Esophagus squamous epithelium (tissue), 5 donors: Measurements from ENCODE around the gene BMP10. TPM values are rescaled to one million over a fixed set of nuclear protein-coding genes. Genes with fewer than 3 reads are reported as not detected.
"Not testable (repeated sequence)": the region's sequence is repeated elsewhere in the genome, so short reads cannot be mapped to it uniquely, and the experiment has no call there.

Source experiments
- DNase-seq: peaks from one replicate; lab custom pipeline; 2025; lab: John Stamatoyannopoulos, UW
- H3K27ac ChIP-seq, 4 donors: fragments of 200-600 bp; sonication (generic); one replicate each; pipeline ENCODE4 v1.5.1; 2016 to 2019; ENCODE audit warnings: mild to moderate bottlenecking in 1 of 4
- H3K27me3 ChIP-seq, 4 donors: fragments of 200-600 bp; sonication (generic); 1 replicate in 3 of 4; 2 replicates in 1 of 4; pipeline versions ENCODE4 v1.5.1 to v1.6.0; 2017 to 2021; ENCODE audit warnings: antibody characterized with exemption in 1 of 4
- H3K36me3 ChIP-seq, 3 donors: fragments of 200-600 bp; sonication (generic); one replicate each; pipeline ENCODE4 v1.5.1; 2016 to 2019
- H3K4me1 ChIP-seq, 3 donors: fragments of 200-600 bp; sonication (generic); one replicate each; pipeline ENCODE4 v1.5.1; 2017 to 2019
- H3K4me3 ChIP-seq, 4 donors: fragments of 200-600 bp; sonication (generic); 1 replicate in 3 of 4; 2 replicates in 1 of 4; pipeline ENCODE4 v1.5.1; 2016 to 2019; ENCODE audit warnings: mild to moderate bottlenecking in 2 of 4, moderate library complexity in 1 of 4
- H3K9me3 ChIP-seq, 3 donors: fragments of 200-600 bp; sonication (generic); one replicate each; pipeline ENCODE4 v1.5.1; 2016 to 2019
- CTCF ChIP-seq, 6 experiments: fragments of 450-650 bp in 4 of 6; fragments of 200-600 bp in 2 of 6; sonication (generic) in 2 of 6; IDR thresholded peaks; one replicate each; pipeline ENCODE4 v1.5.1; 2016 to 2019; ENCODE audit warnings: antibody characterized with exemption in 6 of 6, mild to moderate bottlenecking in 4 of 6, moderate library complexity in 4 of 6
- POLR2A ChIP-seq, 4 donors: fragments of 450-650 bp; IDR thresholded peaks; one replicate each; pipeline ENCODE4 v1.6.1; 2017; ENCODE audit warnings: antibody characterized with exemption in 4 of 4, mild to moderate bottlenecking in 4 of 4, moderate library complexity in 3 of 4
- WGBS, 2 donors: methylation state at CpG; one replicate each; pipeline ENCODE4 v1.1.5; 2018; 5-methylcytosine and 5-hydroxymethylcytosine counted together
- intact Hi-C: fragments of 100-400 bp; cut with DNase I; formaldehyde crosslinking; loops from one replicate; pipeline ENCODE4 v1.15.0; 2022
- total RNA-seq, 4 donors: library from RNA; depleted of rRNA; stranded (reverse); fragments of >200 nt; gene quantifications; one replicate each; pipeline ENCODE4 v1.1.0, GENCODE V29; 2016
- donor health status: DM: yes; HTN: yes; CAD: no.

The BMP10 gene
- total RNA-seq, 4 donors from 2014 or later, result not detected

- Histone ChIP-seq H3K36me3 (no peaks in the 10 kb centered on the region), H3K9me3 (peaks cover 0 to 6% (median 0%) of the 10 kb centered on the region in 3 donors), H3K4me3 (no peak overlapping the region), H3K27ac (no peak overlapping the region), H3K27me3 (peaks cover 0 to 7% (median 0%) of the 10 kb centered on the region in 4 donors), H3K4me1 (no peaks in the 10 kb centered on the region)
- TF ChIP-seq CTCF (IDR thresholded peaks at IDR 0.05) (no peak), POLR2A (IDR thresholded peaks at IDR 0.05) (no peak)
- no peak for DNase-seq
- intact Hi-C loops, result loop anchor here (10.0 kb wide), 1 partner anchor 56 kb away; no protein-coding TSS in a partner anchor
- 84 to 90% methylated on average over 3 to 4 of the region's 5 CpGs for WGBS, 2 donors
These were observed 29.4 kb upstream of the BMP10 start for GRCh38 chr2:68900496-68901198.

GRCh38 chr2:68895981-68896380, 24.8 kb upstream of the BMP10 start:
- H3K27ac ChIP-seq, H3K4me3 ChIP-seq, H3K27me3 ChIP-seq, intact Hi-C loops, H3K9me3 ChIP-seq, DNase-seq, H3K4me1 ChIP-seq, H3K36me3 ChIP-seq: not testable (repeated sequence)
- WGBS, 2 donors, result 92 to 93% methylated on average over 4 of the region's 6 CpGs

- DNase-seq, result no peak
- 80 to 85% methylated on average over 5 to 12 of the region's 12 CpGs for WGBS, 2 donors
- H3K9me3 ChIP-seq, result no peaks in the 10 kb centered on the region
These were observed 18.3 kb upstream of the BMP10 start for GRCh38 chr2:68889500-68889899.

GRCh38 chr2:68889021-68889420, 17.8 kb upstream of the BMP10 start:
- Histone ChIP-seq H3K27me3 (no peaks in the 10 kb centered on the region), H3K27ac (no peak overlapping the region), H3K9me3 (no peaks in the 10 kb centered on the region), H3K36me3 (no peaks in the 10 kb centered on the region), H3K4me3 (no peak overlapping the region), H3K4me1 (no peaks in the 10 kb centered on the region)
- DNase-seq, result no peak
- intact Hi-C loops, result no loop called here
- TF ChIP-seq POLR2A (IDR thresholded peaks at IDR 0.05) (no peak), CTCF (IDR thresholded peaks at IDR 0.05) (no peak)
- WGBS, 2 donors, result 89 to 94% methylated on average over 1 of the region's 1 CpG

More at GRCh38 chr2:68889500-68889899, 18.3 kb upstream of the BMP10 start:
- Histone ChIP-seq H3K4me1 (no peaks in the 10 kb centered on the region), H3K27ac (no peak overlapping the region), H3K4me3 (no peak overlapping the region), H3K27me3 (no peaks in the 10 kb centered on the region), H3K36me3 (no peaks in the 10 kb centered on the region)
- intact Hi-C loops, result no loop called here
- TF ChIP-seq CTCF (IDR thresholded peaks at IDR 0.05) (no peak), POLR2A (IDR thresholded peaks at IDR 0.05) (no peak)

- Histone ChIP-seq H3K4me1 (no peaks in the 10 kb centered on the region), H3K9me3 (no peaks in the 10 kb centered on the region), H3K27me3 (no peaks in the 10 kb centered on the region), H3K4me3 (no peak overlapping the region), H3K27ac (no peak overlapping the region), H3K36me3 (no peaks in the 10 kb centered on the region)
- intact Hi-C loops, result no loop called here
- no peak for DNase-seq
- TF ChIP-seq CTCF (IDR thresholded peaks at IDR 0.05) (no peak), POLR2A (IDR thresholded peaks at IDR 0.05) (no peak)
- 86 to 87% methylated on average over 4 of the region's 4 CpGs for WGBS, 2 donors
These were observed 17.0 kb upstream of the BMP10 start for GRCh38 chr2:68888038-68888704.
